KMS-11 (cell line): ENCODE measurements around the gene TUFT1.
"Not testable (repeated sequence)": the region's sequence is repeated elsewhere in the genome, so short reads cannot be mapped to it uniquely, and the experiment has no call there.

Source experiments
- H2AFZ ChIP-seq: fragments of 200-600 bp; sonication (generic); 2 replicates; pipeline ENCODE4 v1.6.1; 2016; ENCODE audit warnings: antibody characterized with exemption, mixed run types, low read depth
- H3K27ac ChIP-seq: fragments of 200-600 bp; sonication (generic); 2 replicates; pipeline ENCODE4 v1.6.1; 2016; ENCODE audit warnings: mild to moderate bottlenecking, mixed run types
- H3K27me3 ChIP-seq: fragments of 200-600 bp; sonication (generic); 2 replicates; pipeline ENCODE4 v1.6.1; 2017; ENCODE audit warnings: mild to moderate bottlenecking, low read depth, mixed run types, moderate library complexity; ENCODE audit not compliant: insufficient read depth
- H3K36me3 ChIP-seq: fragments of 200-600 bp; sonication (generic); 2 replicates; pipeline ENCODE4 v1.6.1; 2017; ENCODE audit warnings: mild to moderate bottlenecking, mixed run types; ENCODE audit not compliant: insufficient read depth
- H3K4me1 ChIP-seq: fragments of 200-600 bp; sonication (generic); 2 replicates; pipeline ENCODE4 v1.6.1; 2016; ENCODE audit warnings: mild to moderate bottlenecking, low read depth, mixed run types; ENCODE audit not compliant: poor library complexity, severe bottlenecking
- H3K4me2 ChIP-seq: fragments of 200-600 bp; sonication (generic); 2 replicates; pipeline ENCODE4 v1.7.0; 2016; ENCODE audit warnings: mild to moderate bottlenecking, mixed run types
- H3K4me3 ChIP-seq: fragments of 200-600 bp; sonication (generic); IDR thresholded peaks from 2 replicates; pipeline ENCODE4 v1.6.1; 2017; ENCODE audit warnings: low read depth, low read length, mixed read lengths; ENCODE audit not compliant: insufficient read depth
- H3K79me2 ChIP-seq: fragments of 200-600 bp; sonication (generic); 2 replicates; pipeline ENCODE4 v1.6.1; 2016; ENCODE audit warnings: low read depth, mixed run types; ENCODE audit not compliant: insufficient read depth
- H3K9ac ChIP-seq: fragments of 200-600 bp; sonication (generic); 2 replicates; pipeline ENCODE4 v1.6.1; 2016; ENCODE audit warnings: mild to moderate bottlenecking, mixed run types
- H4K20me1 ChIP-seq: fragments of 200-600 bp; sonication (generic); 2 replicates; pipeline ENCODE4 v1.6.1; 2016; ENCODE audit warnings: mild to moderate bottlenecking, mixed run types; ENCODE audit not compliant: insufficient read depth
- TF ChIP-seq, protein P1 (sequence below): fragments of 200-600 bp; sonication (generic); conservative IDR thresholded peaks from 2 replicates; pipeline ENCODE4 v1.6.1; 2017; ENCODE audit warnings: low read depth, mild to moderate bottlenecking, antibody characterized with exemption, low read length, moderate library complexity, mixed read lengths

The TUFT1 gene

DNA sequence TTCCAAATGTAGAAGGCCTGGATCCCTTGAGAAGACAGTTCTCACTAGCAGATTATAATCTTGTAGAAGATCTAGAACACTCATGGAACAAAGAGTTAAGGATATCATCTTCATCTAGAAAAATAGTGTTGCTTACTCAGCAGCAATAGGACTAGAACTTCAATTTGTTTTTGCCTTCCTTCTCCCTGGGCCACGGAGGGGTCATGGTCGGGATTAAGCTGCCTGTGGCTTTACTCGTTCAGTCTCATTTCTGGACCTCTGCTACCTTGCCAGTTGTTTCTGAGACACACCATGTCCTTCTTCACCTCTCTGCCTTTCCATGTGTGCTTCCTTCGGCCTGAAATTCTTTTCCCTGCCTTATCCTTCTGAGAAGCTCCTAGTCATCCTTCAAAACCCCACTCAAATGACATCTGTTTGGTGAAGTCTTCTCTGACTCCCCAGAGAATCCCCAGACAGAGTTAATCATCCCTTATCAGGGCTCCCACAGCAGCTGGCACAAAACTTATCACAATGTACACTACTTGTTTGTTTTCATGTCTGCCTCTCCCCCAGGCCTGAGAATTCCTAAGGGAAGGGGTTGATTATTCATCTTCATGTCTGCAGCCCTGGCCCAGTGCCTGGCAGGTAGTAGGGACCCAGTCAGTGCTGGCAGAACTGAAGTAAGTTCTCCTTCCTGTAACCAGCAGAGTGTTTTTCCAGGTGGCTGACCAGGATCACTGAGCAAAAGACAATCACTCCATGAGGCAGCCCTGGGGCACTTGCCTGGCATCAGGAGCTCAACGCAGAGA lies 56.3 kb downstream of the TUFT1 start:
- no peaks in the 10 kb centered on the region for H3K79me2 ChIP-seq
- no peak overlapping the region for H3K4me3 ChIP-seq
- no peak overlapping the region; the same call in 1 of the 2 replicates for H2AFZ ChIP-seq
- TF ChIP-seq, protein P1, sequence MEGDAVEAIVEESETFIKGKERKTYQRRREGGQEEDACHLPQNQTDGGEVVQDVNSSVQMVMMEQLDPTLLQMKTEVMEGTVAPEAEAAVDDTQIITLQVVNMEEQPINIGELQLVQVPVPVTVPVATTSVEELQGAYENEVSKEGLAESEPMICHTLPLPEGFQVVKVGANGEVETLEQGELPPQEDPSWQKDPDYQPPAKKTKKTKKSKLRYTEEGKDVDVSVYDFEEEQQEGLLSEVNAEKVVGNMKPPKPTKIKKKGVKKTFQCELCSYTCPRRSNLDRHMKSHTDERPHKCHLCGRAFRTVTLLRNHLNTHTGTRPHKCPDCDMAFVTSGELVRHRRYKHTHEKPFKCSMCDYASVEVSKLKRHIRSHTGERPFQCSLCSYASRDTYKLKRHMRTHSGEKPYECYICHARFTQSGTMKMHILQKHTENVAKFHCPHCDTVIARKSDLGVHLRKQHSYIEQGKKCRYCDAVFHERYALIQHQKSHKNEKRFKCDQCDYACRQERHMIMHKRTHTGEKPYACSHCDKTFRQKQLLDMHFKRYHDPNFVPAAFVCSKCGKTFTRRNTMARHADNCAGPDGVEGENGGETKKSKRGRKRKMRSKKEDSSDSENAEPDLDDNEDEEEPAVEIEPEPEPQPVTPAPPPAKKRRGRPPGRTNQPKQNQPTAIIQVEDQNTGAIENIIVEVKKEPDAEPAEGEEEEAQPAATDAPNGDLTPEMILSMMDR: no peak
- no peaks in the 10 kb centered on the region for H3K36me3 ChIP-seq
- H4K20me1 ChIP-seq: no peaks in the 10 kb centered on the region
- peaks cover 12% of the 10 kb centered on the region for H3K4me1 ChIP-seq
- no peak overlapping the region for H3K9ac ChIP-seq
- H3K4me2 ChIP-seq: no peak overlapping the region
- no peak overlapping the region for H3K27ac ChIP-seq
- no peaks in the 10 kb centered on the region for H3K27me3 ChIP-seq

DNA sequence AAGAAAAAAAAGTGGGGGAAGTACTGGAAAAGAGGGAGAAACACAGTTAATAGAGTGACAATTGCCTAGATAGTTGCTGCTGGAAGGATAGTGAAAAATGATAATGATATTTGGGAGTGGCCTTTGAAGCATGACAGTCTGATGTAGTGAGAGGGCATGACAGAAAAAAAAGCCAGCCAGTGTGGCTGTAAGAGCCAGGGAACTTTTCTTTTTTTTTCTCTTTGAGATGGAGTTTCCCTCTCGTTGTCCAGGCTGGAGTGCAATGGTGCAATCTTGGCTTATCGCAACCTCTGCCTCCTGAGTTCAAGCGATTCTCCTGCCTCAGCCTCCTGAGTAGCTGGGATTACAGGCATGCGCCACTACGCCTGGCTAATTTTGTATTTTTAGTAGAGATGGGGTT lies 62.4 kb downstream of the TUFT1 start:
- not testable (repeated sequence) for H3K4me1 ChIP-seq, H3K4me3 ChIP-seq, H3K9ac ChIP-seq, H2AFZ ChIP-seq, H4K20me1 ChIP-seq, H3K36me3 ChIP-seq, H3K27ac ChIP-seq, H3K27me3 ChIP-seq, H3K4me2 ChIP-seq, H3K79me2 ChIP-seq

DNA sequence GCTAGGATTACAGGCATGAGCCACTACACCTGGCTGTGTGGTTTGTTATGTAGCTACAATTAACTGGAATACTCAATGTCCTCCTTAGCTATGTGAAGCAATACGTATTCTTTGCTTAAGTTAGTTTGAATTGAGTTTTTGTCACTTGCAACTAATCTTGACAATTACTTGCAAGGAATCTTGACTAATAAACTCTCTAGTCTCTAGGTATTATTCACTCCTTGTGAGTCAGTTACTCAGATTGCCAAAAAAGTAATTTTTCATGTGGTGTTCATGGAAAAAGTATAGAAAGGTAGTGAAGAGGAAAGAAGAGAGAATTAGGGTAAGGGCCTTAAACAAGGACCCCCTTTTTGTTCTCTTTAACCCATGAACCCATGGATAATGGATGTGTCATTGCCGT lies 64.2 kb downstream of the TUFT1 start:
- TF ChIP-seq, protein P1: no peak
- Histone ChIP-seq H3K9ac (no peak overlapping the region), H3K27me3 (no peaks in the 10 kb centered on the region), H3K27ac (no peak overlapping the region), H2AFZ (no peak overlapping the region), H3K4me3 (no peak overlapping the region), H3K4me2 (no peak overlapping the region), H3K4me1 (no peaks in the 10 kb centered on the region), H3K36me3 (no peaks in the 10 kb centered on the region), H3K79me2 (no peaks in the 10 kb centered on the region), H4K20me1 (no peaks in the 10 kb centered on the region)

DNA sequence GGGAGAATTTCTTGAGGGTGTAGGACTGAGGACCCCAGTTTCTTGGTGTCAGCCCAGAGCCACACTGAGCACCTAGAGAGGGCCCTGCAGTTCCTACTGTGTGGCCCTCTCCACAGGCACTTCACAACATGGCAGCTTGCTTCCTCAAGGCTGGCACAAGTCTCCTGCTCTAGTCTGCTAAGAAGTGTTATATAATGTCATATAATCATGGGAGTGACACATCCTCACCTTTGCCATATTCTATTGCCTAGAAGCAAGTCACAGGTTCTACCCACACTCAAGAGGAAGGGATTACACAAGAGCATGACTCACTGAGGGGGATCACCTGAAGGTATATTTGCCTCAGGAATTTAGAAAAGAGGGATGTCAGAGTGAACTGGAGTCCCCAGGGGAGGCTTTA lies 66.3 kb downstream of the TUFT1 start:
- Histone ChIP-seq H3K36me3 (no peaks in the 10 kb centered on the region), H4K20me1 (no peaks in the 10 kb centered on the region), H3K4me3 (no peak overlapping the region), H3K4me2 (no peak overlapping the region), H2AFZ (no peak overlapping the region), H3K27me3 (no peaks in the 10 kb centered on the region), H3K9ac (no peak overlapping the region), H3K79me2 (no peaks in the 10 kb centered on the region), H3K27ac (no peak overlapping the region), H3K4me1 (peaks cover 7% of the 10 kb centered on the region)
- TF ChIP-seq, protein P1: no peak

DNA sequence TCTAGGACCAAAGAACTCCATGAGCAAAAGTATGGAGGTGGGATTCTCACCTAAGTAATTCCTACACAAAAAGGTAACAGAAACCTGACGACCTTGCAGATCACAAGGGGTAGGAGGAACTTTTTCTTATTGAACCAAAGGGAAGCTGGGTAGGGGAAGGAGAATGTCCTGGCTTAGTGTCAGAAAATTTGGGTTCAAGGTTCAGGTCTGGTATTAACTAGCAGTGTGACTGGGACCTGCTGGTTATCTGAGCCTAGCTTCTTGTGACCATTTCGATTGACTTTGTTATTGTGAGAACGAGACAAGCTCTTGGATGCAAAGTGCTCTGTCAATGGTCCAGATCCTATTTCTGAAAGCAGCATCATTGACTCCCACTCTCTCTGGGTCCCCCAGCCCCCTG lies 66.7 kb downstream of the TUFT1 start:
- Histone ChIP-seq H3K79me2 (no peaks in the 10 kb centered on the region), H3K27ac (no peak overlapping the region), H3K4me2 (no peak overlapping the region), H3K36me3 (no peaks in the 10 kb centered on the region), H2AFZ (no peak overlapping the region), H3K9ac (no peak overlapping the region), H3K4me3 (no peak overlapping the region), H3K4me1 (peaks cover 10% of the 10 kb centered on the region), H3K27me3 (no peaks in the 10 kb centered on the region), H4K20me1 (no peaks in the 10 kb centered on the region)
- TF ChIP-seq, protein P1: no peak
